ENCODE measurements around the gene ZFAND3.
A peak's percentile ranks its signal among the peaks of the same experiment; 100 is the strongest.

The ZFAND3 gene

DNA sequence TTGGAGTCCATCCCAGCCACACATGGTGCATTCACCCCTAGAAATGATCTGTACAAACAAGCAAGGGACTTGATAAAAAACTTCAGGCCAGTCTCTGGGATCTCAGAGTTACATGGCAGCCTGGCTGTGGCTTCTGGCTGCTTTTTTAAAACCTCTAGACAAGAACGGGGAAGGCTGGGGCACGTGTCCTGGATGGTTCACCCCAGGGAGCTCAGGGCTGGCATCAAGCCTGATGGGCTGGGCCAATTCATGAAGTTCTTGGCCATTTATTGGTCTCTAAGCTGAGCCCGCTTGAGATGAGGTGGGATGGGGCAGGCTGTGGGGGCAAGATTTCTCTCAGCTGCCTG is 10.4 kb upstream of the ZFAND3 start:
- H3K9me3 Mint-ChIP-seq = no peaks in the 10 kb centered on the region
- CTCF ChIA-PET = no interaction called here
- DNase-seq = no peak
- no peaks in the 10 kb centered on the region for H3K4me1 Mint-ChIP-seq
- peaks cover 19% of the 10 kb centered on the region for H3K27me3 Mint-ChIP-seq
- H3K27ac Mint-ChIP-seq = no peak overlapping the region
- H3K4me3 Mint-ChIP-seq = no peak overlapping the region
- H3K36me3 Mint-ChIP-seq = no peaks in the 10 kb centered on the region

DNA sequence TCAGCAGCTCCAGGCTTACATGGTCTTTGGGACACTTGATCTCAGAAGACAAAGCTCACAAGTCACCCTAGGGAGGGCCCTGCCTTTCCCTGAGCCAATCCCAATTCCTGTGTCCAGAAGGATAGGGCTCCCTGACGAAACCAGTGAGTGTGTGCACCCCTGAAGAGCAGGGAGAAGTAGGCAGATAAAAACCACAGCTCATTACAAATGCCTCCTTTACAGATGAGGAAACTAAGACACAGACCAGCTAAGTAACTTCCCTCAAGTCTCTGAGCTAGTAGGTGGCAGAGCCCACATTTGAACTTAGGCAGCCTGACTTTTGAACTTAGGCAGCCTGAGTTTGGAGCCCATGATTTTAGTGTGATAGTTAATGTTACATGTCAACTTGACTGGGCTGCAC is 6.7 kb upstream of the ZFAND3 start:
- Mint-ChIP-seq H3K27me3 (peaks cover 19% of the 10 kb centered on the region), H3K36me3 (no peaks in the 10 kb centered on the region), H3K4me1 (peaks cover 10% of the 10 kb centered on the region), H3K27ac (no peak overlapping the region), H3K9me3 (no peaks in the 10 kb centered on the region), H3K4me3 (no peak overlapping the region)
- CTCF ChIA-PET = no interaction called here
- DNase-seq = no peak

DNA sequence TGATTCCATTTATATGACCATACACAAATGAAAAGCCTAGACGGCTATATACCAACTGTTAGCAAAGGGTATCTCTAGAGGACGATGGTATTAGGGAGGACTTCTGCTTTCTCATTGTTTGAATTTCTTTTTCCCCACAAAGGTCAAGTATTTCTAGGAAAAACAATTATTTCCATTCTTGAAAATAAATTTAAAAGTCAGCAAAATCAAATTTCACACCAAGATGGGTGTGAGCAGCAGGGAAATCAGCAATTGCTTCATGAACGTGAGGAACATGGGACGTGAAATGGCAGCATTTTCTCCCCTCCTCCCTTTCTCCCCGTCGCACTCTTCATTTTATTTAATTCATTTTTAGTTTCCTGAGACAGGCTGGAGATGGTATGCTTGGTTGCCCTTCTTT is 5.2 kb upstream of the ZFAND3 start:
- DNase-seq = no peak
- peaks cover 21% of the 10 kb centered on the region for H3K4me1 Mint-ChIP-seq
- H3K9me3 Mint-ChIP-seq = no peaks in the 10 kb centered on the region
- no peak overlapping the region for H3K4me3 Mint-ChIP-seq
- H3K27ac Mint-ChIP-seq = no peak overlapping the region
- H3K27me3 Mint-ChIP-seq = peaks cover 12% of the 10 kb centered on the region
- no peaks in the 10 kb centered on the region for H3K36me3 Mint-ChIP-seq
- CTCF ChIA-PET = no interaction called here

DNA sequence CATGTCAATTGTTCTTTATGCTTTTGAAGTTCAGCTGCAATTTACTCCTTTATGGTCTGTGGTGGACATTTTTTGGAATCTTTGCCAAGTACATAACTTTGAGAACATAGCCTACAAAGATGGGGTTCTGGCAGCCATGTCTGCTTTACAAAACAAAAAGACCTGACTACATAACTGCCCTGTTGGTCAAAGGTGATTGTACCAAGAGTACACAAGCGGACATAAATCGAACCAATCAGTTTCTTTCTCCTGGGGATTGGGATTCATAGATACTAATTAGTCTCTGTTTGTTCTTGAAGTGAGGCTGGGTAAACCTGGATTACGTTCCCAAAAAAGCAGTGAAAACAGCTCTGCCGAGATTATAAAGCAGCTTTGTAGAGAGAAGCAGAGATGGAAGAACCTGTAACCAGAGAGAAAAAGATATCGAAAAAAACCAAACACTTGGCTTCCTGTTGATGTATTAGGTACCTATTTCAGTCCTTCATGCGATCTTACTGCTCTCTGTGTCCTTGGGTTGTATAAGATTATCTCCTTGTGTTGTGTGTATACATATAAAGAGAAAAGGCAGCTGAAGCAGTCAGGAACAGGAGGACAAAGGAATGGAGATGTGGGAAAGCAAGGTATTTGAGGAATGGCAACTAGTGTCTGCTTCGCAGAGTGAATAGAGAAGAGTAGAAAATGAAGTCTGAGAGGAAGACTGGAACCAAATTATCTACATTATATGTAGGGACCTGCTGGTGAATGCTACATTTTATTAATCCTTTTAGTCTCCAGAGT is 2.7 kb upstream of the ZFAND3 start:
- Mint-ChIP-seq H3K36me3 (peaks cover 2% of the 10 kb centered on the region), H3K27me3 (peaks cover 7% of the 10 kb centered on the region), H3K27ac (no peak overlapping the region), H3K4me3 (peak overlapping the region; percentile 29), H3K9me3 (no peaks in the 10 kb centered on the region), H3K4me1 (peaks cover 35% of the 10 kb centered on the region)
- DNase-seq = no peak
- CTCF ChIA-PET = no interaction called here

DNA sequence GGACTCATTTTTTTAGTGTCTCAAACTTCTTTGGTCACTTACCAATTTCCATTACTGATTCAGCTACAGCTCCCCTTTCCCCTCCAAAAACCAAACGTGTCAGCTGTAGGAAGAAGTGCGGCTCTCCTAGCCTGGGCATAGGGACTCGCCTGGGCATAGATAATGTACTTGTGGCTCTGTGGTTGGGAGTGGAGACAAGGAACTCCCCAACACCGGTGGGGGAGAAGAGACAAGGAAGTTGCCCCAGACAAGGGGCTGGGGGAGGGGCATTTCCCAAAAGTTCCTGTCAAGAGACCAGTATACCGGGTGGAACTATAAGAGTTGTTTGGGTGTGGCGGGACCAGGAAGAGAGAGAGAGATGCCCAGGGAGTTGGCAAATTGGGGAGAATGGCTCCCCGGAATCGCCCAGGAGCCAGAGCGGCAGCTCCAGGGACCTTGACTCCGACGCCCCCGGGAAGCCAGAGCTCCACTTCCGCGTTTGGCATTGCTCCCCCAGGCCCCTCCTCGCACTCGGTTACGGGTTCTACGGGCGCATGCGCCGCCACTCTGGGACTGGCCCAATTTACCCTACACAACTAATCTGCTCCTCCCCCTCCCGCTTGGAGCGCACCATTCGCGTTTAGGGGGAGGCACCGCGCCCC is 871 bp upstream of the ZFAND3 start:
- Mint-ChIP-seq H3K27me3 (peaks cover 3% of the 10 kb centered on the region), H3K27ac (peak overlapping the region; percentile 98), H3K36me3 (peaks cover 4% of the 10 kb centered on the region), H3K9me3 (no peaks in the 10 kb centered on the region), H3K4me3 (peak overlapping the region; percentile 99), H3K4me1 (peaks cover 50% of the 10 kb centered on the region)
- CTCF ChIA-PET = interaction anchor here (0.8 to 1.0 kb wide), 2 partner anchors 26 to 28 kb away, joined by 3 to 5 read pairs; no protein-coding TSS in a partner anchor
- DNase-seq = peak; percentile 98

- Mint-ChIP-seq H3K27ac (peak overlapping the region; percentile 98), H3K4me1 (peaks cover 50% of the 10 kb centered on the region), H3K36me3 (peaks cover 4% of the 10 kb centered on the region), H3K9me3 (no peaks in the 10 kb centered on the region), H3K4me3 (peak overlapping the region; percentile 99), H3K27me3 (peaks cover 3% of the 10 kb centered on the region)
- peak; percentile 59 for DNase-seq
- CTCF ChIA-PET = interaction anchor here (0.9 kb wide), 2 partner anchors 29 to 39 kb away, joined by 3 read pairs; no protein-coding TSS in a partner anchor
These were observed 533 bp downstream of the ZFAND3 start for GRCh38 chr6:37819802-37820717.

DNA sequence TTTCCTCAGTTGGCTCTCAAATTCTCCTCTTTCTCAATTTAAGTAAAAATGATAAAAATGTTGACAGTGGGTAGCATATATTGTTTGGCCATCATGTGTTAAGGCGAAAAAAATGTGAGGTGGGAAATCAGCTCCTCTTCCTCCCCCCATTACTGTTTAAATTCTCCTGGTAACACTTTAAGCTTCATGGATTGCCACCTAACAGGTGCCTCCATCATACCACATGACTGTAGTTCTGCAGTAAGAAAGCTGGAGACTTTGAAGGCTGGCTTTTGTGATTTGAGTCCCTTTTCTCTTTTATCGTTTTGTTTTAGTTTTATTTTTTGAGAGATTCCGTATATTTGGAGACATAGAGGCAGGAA is 1.2 kb downstream of the ZFAND3 start:
- peak overlapping the region; percentile 93 for H3K4me3 Mint-ChIP-seq
- H3K36me3 Mint-ChIP-seq = peaks cover 4% of the 10 kb centered on the region
- H3K27ac Mint-ChIP-seq = peak overlapping the region; percentile 91
- DNase-seq = no peak
- no peaks in the 10 kb centered on the region for H3K9me3 Mint-ChIP-seq
- CTCF ChIA-PET = interaction anchor here (0.9 kb wide), 2 partner anchors 30 to 38 kb away, joined by 3 read pairs; no protein-coding TSS in a partner anchor
- peaks cover 3% of the 10 kb centered on the region for H3K27me3 Mint-ChIP-seq
- H3K4me1 Mint-ChIP-seq = peaks cover 50% of the 10 kb centered on the region

GRCh38 chr6:37821446-37821845 is 1.9 kb downstream of the ZFAND3 start:
- H3K27ac Mint-ChIP-seq = no peak overlapping the region

GRCh38 chr6:37822851-37823682 is 3.5 kb downstream of the ZFAND3 start:
- Mint-ChIP-seq H3K4me1 (peaks cover 54% of the 10 kb centered on the region), H3K27me3 (peaks cover 3% of the 10 kb centered on the region), H3K27ac (no peak overlapping the region), H3K4me3 (no peak overlapping the region), H3K36me3 (peaks cover 6% of the 10 kb centered on the region), H3K9me3 (no peaks in the 10 kb centered on the region)
- DNase-seq = no peak
- CTCF ChIA-PET = no interaction called here

More at GRCh38 chr6:37821446-37821845, 1.9 kb downstream of the ZFAND3 start:
- H3K9me3 Mint-ChIP-seq = no peaks in the 10 kb centered on the region
- DNase-seq = no peak
- H3K36me3 Mint-ChIP-seq = peaks cover 6% of the 10 kb centered on the region
- peaks cover 54% of the 10 kb centered on the region for H3K4me1 Mint-ChIP-seq
- CTCF ChIA-PET = no interaction called here
- peak overlapping the region; percentile 93 for H3K4me3 Mint-ChIP-seq
- peaks cover 3% of the 10 kb centered on the region for H3K27me3 Mint-ChIP-seq

DNA sequence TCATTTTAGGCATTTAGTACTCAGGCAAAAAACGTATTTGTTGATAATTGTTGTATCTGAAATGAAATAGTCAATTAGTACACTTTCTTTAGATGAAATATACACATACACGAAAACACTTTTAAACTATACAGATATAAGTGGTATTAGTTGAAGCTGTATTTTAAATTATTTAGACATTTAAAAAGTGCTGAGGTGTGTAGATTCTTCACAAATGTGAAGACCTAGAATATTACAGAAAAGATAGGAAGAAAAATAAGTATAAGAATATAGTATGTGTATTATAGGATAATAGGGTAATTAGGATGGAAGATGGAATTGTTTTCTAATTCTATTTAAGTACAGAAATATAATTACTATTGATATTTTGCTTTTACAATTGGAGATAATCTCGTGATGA is 4.6 kb downstream of the ZFAND3 start:
- no peaks in the 10 kb centered on the region for H3K9me3 Mint-ChIP-seq
- H3K36me3 Mint-ChIP-seq = peaks cover 6% of the 10 kb centered on the region
- CTCF ChIA-PET = no interaction called here
- no peak for DNase-seq
- H3K4me3 Mint-ChIP-seq = no peak overlapping the region
- no peak overlapping the region for H3K27ac Mint-ChIP-seq
- H3K27me3 Mint-ChIP-seq = no peaks in the 10 kb centered on the region
- peaks cover 46% of the 10 kb centered on the region for H3K4me1 Mint-ChIP-seq

GRCh38 chr6:37826188-37826587 is 6.7 kb downstream of the ZFAND3 start:
- H3K4me1 Mint-ChIP-seq = peaks cover 36% of the 10 kb centered on the region
- no peak overlapping the region for H3K27ac Mint-ChIP-seq
- no peak overlapping the region for H3K4me3 Mint-ChIP-seq
- DNase-seq = no peak
- H3K36me3 Mint-ChIP-seq = peaks cover 6% of the 10 kb centered on the region
- no peaks in the 10 kb centered on the region for H3K9me3 Mint-ChIP-seq
- CTCF ChIA-PET = no interaction called here
- H3K27me3 Mint-ChIP-seq = no peaks in the 10 kb centered on the region

DNA sequence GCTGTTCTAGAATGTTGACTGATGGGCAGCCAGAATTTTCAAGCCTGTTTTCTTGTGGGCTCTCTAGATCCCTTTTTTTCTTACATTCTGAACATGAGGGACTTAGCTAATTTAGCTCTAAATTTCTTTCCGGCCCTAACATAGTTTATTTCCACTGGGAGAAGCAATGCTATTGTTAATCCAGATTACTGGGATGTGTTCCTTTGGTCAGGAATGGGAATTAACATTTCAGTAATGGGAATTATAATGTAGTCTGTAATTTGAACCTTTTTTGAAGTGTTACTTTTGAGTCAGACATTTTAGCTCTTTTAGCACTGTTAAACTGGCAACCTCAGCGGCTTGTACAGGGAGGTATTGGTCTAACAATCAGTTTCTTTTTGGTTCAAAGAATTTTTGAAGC is 7.5 kb downstream of the ZFAND3 start:
- DNase-seq = no peak
- CTCF ChIA-PET = interaction anchor here (1.5 kb wide), 1 partner anchor 16 kb away, joined by 4 read pairs; no protein-coding TSS in a partner anchor
- Mint-ChIP-seq H3K4me3 (no peak overlapping the region), H3K36me3 (peaks cover 11% of the 10 kb centered on the region), H3K9me3 (no peaks in the 10 kb centered on the region), H3K4me1 (peaks cover 34% of the 10 kb centered on the region), H3K27ac (no peak overlapping the region), H3K27me3 (no peaks in the 10 kb centered on the region)

DNA sequence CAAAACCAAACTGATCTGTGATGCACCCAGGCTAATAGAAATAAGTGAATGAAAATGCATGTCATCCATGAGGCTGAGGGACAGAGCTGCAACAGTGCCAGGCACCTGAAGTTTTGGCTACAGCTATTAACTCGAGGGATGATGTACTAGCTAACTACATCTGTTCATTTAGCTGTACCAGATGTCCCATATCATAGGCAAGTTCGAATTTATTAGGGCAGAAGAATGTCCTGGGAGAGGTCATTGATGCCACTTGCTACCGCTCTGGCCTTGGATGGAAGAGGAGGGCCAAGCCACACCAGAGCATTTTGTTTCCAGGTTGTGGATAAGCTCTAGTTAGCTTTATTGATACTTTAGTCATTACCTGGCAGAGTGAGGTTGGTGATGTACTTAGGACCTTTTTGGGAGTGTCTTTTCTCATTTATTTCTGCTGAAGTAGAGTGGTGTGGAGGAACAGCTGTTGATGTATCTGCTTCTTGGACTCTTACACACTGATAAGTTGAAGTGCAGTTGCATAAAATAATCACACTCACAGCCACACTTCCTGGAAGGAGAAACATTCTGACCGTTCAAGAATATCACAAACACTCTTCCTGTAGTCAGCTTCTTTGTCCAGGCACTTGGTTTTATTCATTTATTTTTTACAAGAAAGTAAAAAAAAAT is 8.2 kb downstream of the ZFAND3 start:
- H3K27me3 Mint-ChIP-seq = no peaks in the 10 kb centered on the region
- H3K36me3 Mint-ChIP-seq = peaks cover 10% of the 10 kb centered on the region
- H3K4me1 Mint-ChIP-seq = peaks cover 28% of the 10 kb centered on the region
- no peak overlapping the region for H3K27ac Mint-ChIP-seq
- H3K4me3 Mint-ChIP-seq = no peak overlapping the region
- no peaks in the 10 kb centered on the region for H3K9me3 Mint-ChIP-seq
- no peak for DNase-seq
- CTCF ChIA-PET = interaction anchor here (1.5 kb wide), 1 partner anchor 16 kb away, joined by 4 read pairs; no protein-coding TSS in a partner anchor
